K562 (cell line): ENCODE measurements around the gene IL24. TPM values are rescaled to one million over a fixed set of nuclear protein-coding genes. Genes with fewer than 3 reads are reported as not detected.

Source experiments
- CREM ChIP-seq: IDR thresholded peaks from 2 replicates; pipeline ENCODE4 v1.6.1; 2014; ENCODE audit warnings: antibody characterized with exemption, low read depth
- DEAF1 ChIP-seq: fragments of 450-650 bp; formaldehyde crosslinking; IDR thresholded peaks from 2 replicates; pipeline ENCODE4 v1.4.0; 2020; ENCODE audit warnings: mild to moderate bottlenecking, moderate library complexity
- FIP1L1 ChIP-seq: fragments of 200-400 bp; formaldehyde crosslinking; IDR thresholded peaks from 2 replicates; pipeline ENCODE4 v1.6.1; 2018; ENCODE audit warnings: mild to moderate bottlenecking, low read depth, low read length; ENCODE audit not compliant: poor library complexity, severe bottlenecking
- FOXJ2 ChIP-seq: fragments of 200-800 bp; sonication (Bioruptor generic); IDR thresholded peaks from 2 replicates; pipeline ENCODE4 v1.6.1; 2016; ENCODE audit warnings: missing genetic modification characterization, missing compliant biosample characterization
- GTF2B ChIP-seq: IDR thresholded peaks from 2 replicates; pipeline ENCODE4 v1.6.1; 2011; ENCODE audit not compliant: insufficient read length; ENCODE audit errors: extremely low read depth
- JUN ChIP-seq, 2 experiments: sonication (generic) in 1 of 2; formaldehyde crosslinking in 1 of 2; IDR thresholded peaks; 2 replicates each; pipeline versions ENCODE4 v1.6.1 to v1.8.0; 2012 to 2022; ENCODE audit warnings: borderline replicate concordance in 2 of 2, mild to moderate bottlenecking in 2 of 2, improper control_type of control experiment in 1 of 2, low read depth in 1 of 2, low read length in 1 of 2, missing genetic modification reagents in 1 of 2
- MAZ ChIP-seq, 2 experiments: fragments of 450-650 bp in 1 of 2; sonication (generic) in 1 of 2; formaldehyde crosslinking; IDR thresholded peaks in 1 of 2; conservative IDR thresholded peaks in 1 of 2; 2 replicates each; pipeline versions ENCODE4 v1.4.0 to v1.5.0; 2020; ENCODE audit warnings: mild to moderate bottlenecking in 1 of 2, missing genetic modification reagents in 1 of 2
- NCOA6 ChIP-seq: fragments of 450-650 bp; IDR thresholded peaks from 2 replicates; pipeline ENCODE4 v1.6.1; 2017; ENCODE audit warnings: mild to moderate bottlenecking
- NONO ChIP-seq, 2 experiments: fragments of 200-400 bp in 1 of 2; fragments of 450-650 bp in 1 of 2; formaldehyde crosslinking in 1 of 2; IDR thresholded peaks; 2 replicates each; pipeline ENCODE4 v1.6.1; 2017; ENCODE audit warnings: low read depth in 2 of 2, mild to moderate bottlenecking in 2 of 2, moderate library complexity in 2 of 2, low read length in 1 of 2
- NR1H2 ChIP-seq: sonication (generic); formaldehyde crosslinking; IDR thresholded peaks from 2 replicates; pipeline ENCODE4 v1.4.0; 2020; ENCODE audit warnings: mild to moderate bottlenecking, missing genetic modification reagents
- PHF21A ChIP-seq: fragments of 450-650 bp; IDR thresholded peaks from 2 replicates; pipeline ENCODE4 v1.6.1; 2017; ENCODE audit warnings: low read depth, borderline replicate concordance
- RFX5 ChIP-seq: IDR thresholded peaks from 2 replicates; pipeline ENCODE4 v1.6.1; 2011; ENCODE audit warnings: low read depth, mild to moderate bottlenecking, improper control_type of control experiment, low read length
- SAFB2 ChIP-seq: fragments of 200-400 bp; formaldehyde crosslinking; IDR thresholded peaks from 2 replicates; pipeline ENCODE4 v1.6.1; 2018; ENCODE audit warnings: borderline replicate concordance, low read length, low read depth, moderate library complexity; ENCODE audit not compliant: severe bottlenecking
- SOX6 ChIP-seq: fragments of 450-650 bp; IDR thresholded peaks from 2 replicates; pipeline ENCODE4 v1.6.1; 2014; ENCODE audit warnings: mild to moderate bottlenecking
- TARDBP ChIP-seq: fragments of 450-650 bp; IDR thresholded peaks from 2 replicates; pipeline ENCODE4 v1.6.1; 2016
- TCF7L2 ChIP-seq: fragments of 150-350 bp; IDR thresholded peaks from 2 replicates; pipeline ENCODE4 v1.6.1; 2016; ENCODE audit warnings: low read depth, mild to moderate bottlenecking, low read length, moderate library complexity
- USF2 ChIP-seq: sonication (generic); formaldehyde crosslinking; IDR thresholded peaks from 2 replicates; pipeline ENCODE4 v1.5.0; 2020; ENCODE audit warnings: missing genetic modification reagents
- XRCC5 ChIP-seq: fragments of 200-400 bp; formaldehyde crosslinking; IDR thresholded peaks from 2 replicates; pipeline ENCODE4 v1.6.1; 2017; ENCODE audit warnings: low read depth, mild to moderate bottlenecking, low read length
- ZNF134 ChIP-seq: fragments of 250-450 bp; sonication (Bioruptor Pico); conservative IDR thresholded peaks from 2 replicates; pipeline ENCODE4 v1.4.0; 2020
- ZNF24 ChIP-seq: fragments of 450-650 bp; IDR thresholded peaks from 2 replicates; pipeline ENCODE4 v1.6.1; 2016
- ZNF584 ChIP-seq: fragments of 200-800 bp; sonication (Bioruptor generic); IDR thresholded peaks from 2 replicates; pipeline ENCODE4 v1.6.1; 2016; ENCODE audit warnings: low read depth, mild to moderate bottlenecking, missing genetic modification characterization, missing compliant biosample characterization
- ZNF668 ChIP-seq: fragments of 250-450 bp; sonication (Bioruptor Pico); IDR thresholded peaks from 2 replicates; pipeline ENCODE4 v1.8.0; 2022; ENCODE audit warnings: mild to moderate bottlenecking, inconsistent platforms
- ZNF766 ChIP-seq: fragments of 200-800 bp; sonication (Bioruptor generic); conservative IDR thresholded peaks from 2 replicates; pipeline ENCODE4 v1.6.1; 2016; ENCODE audit warnings: missing genetic modification characterization, missing compliant biosample characterization
- ZNF778 ChIP-seq: fragments of 450-650 bp; formaldehyde crosslinking; IDR thresholded peaks from 2 replicates; pipeline ENCODE4 v1.4.0; 2020; ENCODE audit warnings: mild to moderate bottlenecking, moderate library complexity
- polyA plus RNA-seq, 8 experiments: library from polyadenylated mRNA; depleted of rRNA in 4 of 8; stranded (reverse) in 5 of 8; unstranded in 3 of 8; fragments of >200 nt; fragmentation: Nextera tagmentation in 2 of 8; fragmentation: Illumina TruSeq in 1 of 8; extraction: Ambion mirVana in 2 of 8; extraction: Trizol in 1 of 8; gene quantifications; 2 replicates each; pipeline versions ENCODE4 v1.2.1 to v1.2.3, GENCODE V29; 2011 to 2014; ENCODE audit warnings: inconsistent platforms in 1 of 8, missing spikeins in 1 of 8
- total RNA-seq, 7 experiments: library from RNA; depleted of rRNA in 6 of 7; stranded (reverse); fragments of >200 nt in 6 of 7; fragmentation: Illumina TruSeq in 2 of 7; extraction: Trizol in 2 of 7; gene quantifications; 2 replicates each; pipeline versions ENCODE4 v1.2.1 to v1.2.3, GENCODE V29; 2011 to 2021; ENCODE audit warnings: low replicate concordance in 1 of 7
- TF ChIP-seq, protein P1 (sequence below): fragments of 450-650 bp; formaldehyde crosslinking; IDR thresholded peaks from 2 replicates; pipeline ENCODE4 v1.4.0; 2022; ENCODE audit warnings: mild to moderate bottlenecking, moderate library complexity

The IL24 gene
- total and polyA plus RNA-seq, 9 of the 15 experiments (the other 6 are each of a cell fraction or from before 2014, with no cell fraction given): 0.04 to 0.19 TPM; not detected in 7

GRCh38 chr1:206864939-206865671, 32.1 kb upstream of the IL24 start, which contains the start of gene IL20 (continued):
- TF ChIP-seq GTF2B (no peak), ZNF134 (no peak), FIP1L1 (no peak), XRCC5 (peak; percentile 74), ZNF766 (CRISPR knock-in tag) (no peak), ZNF24 (peak; percentile 48; the same call in 1 of the 2 replicates), TARDBP (peak; percentile 65; the same call in 1 of the 2 replicates), TCF7L2 (no peak), NR1H2 (0 out of 2 replicates have a peak, but pooled peaks have one; percentile 82), CREM (peak; percentile 77), NONO (IDR thresholded peaks at IDR 0.05; ENCODE audit: low read depth in 2 of 2, low read length in 1 of 2) (0 out of 4 replicates have a peak, but pooled peaks of 1 of the 2 experiments have one; percentile 22), ZNF584 (CRISPR knock-in tag) (0 out of 2 replicates have a peak, but pooled peaks have one; percentile 31), FOXJ2 (no peak), USF2 (CRISPR knock-in tag) (no peak), ZNF668 (CRISPR knock-in tag) (no peak), JUN (IDR thresholded peaks at IDR 0.05; ENCODE audit: borderline replicate concordance, low read depth, low read length) (no peak), JUN (CRISPR knock-in tag; IDR thresholded peaks at IDR 0.05; ENCODE audit: borderline replicate concordance) (no peak), PHF21A (0 out of 2 replicates have a peak, but pooled peaks have one; percentile 16), SOX6 (0 out of 2 replicates have a peak, but pooled peaks have one; percentile 22), RFX5 (no peak), NCOA6 (no peak), MAZ (CRISPR knock-in tag; conservative IDR thresholded peaks at IDR 0.05 in 1 of 2, IDR thresholded peaks at IDR 0.05 in 1 of 2) (peak in 1 of 2 experiments; percentile 40; a peak in 1 of 4 replicates), SAFB2 (no peak), DEAF1 (CRISPR knock-in tag) (peak; percentile 73), ZNF778 (CRISPR knock-in tag) (no peak)
- TF ChIP-seq, protein P1, sequence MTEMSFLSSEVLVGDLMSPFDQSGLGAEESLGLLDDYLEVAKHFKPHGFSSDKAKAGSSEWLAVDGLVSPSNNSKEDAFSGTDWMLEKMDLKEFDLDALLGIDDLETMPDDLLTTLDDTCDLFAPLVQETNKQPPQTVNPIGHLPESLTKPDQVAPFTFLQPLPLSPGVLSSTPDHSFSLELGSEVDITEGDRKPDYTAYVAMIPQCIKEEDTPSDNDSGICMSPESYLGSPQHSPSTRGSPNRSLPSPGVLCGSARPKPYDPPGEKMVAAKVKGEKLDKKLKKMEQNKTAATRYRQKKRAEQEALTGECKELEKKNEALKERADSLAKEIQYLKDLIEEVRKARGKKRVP (CRISPR knock-in tag): 0 out of 2 replicates have a peak, but pooled peaks have one; percentile 19
